AG04450 (cell line): ENCODE results near the gene FRMPD4. TPM values are rescaled to one million over a fixed set of nuclear protein-coding genes. Genes with fewer than 3 reads are reported as not detected.
"Not testable (repeated sequence)": the region's sequence is repeated elsewhere in the genome, so short reads cannot be mapped to it uniquely, and the experiment has no call there.

ENCODE experiments used
- CTCF ChIA-PET: fragments of 300-600, 350-600 bp; formaldehyde crosslinking; extraction: SDS; loops from one replicate; lab custom pipeline; 2022; ENCODE audit warnings: antibody characterized with exemption, inconsistent platforms; lab: Charles Lee
- POLR2A ChIA-PET: fragments of 350-600 bp; formaldehyde crosslinking; extraction: SDS; loops from one replicate; lab custom pipeline; 2021; ENCODE audit warnings: antibody characterized with exemption, inconsistent platforms; lab: Yijun Ruan, JAX
- DNase-seq: peaks from one replicate; pipeline ENCODE4 v3.0.0-alpha.2; 2011; ENCODE audit warnings: low read depth, low spot score
- H3K27ac ChIP-seq: one replicate; pipeline ENCODE4 v1.5.1; 2012; ENCODE audit warnings: low read depth, low read length, control low read depth
- H3K27me3 ChIP-seq: one replicate; pipeline ENCODE4 v1.6.0; 2012; ENCODE audit warnings: low read length; ENCODE audit not compliant: control insufficient read depth, insufficient read depth
- H3K4me3 ChIP-seq: 2 replicates; pipeline ENCODE4 v1.5.1; 2011; ENCODE audit warnings: mild to moderate bottlenecking, low read depth, low read length, control low read depth
- H3K9me3 ChIP-seq: 2 replicates; pipeline ENCODE4 v1.5.1; 2012; ENCODE audit warnings: low read length; ENCODE audit not compliant: control insufficient read depth, insufficient read depth
- CTCF ChIP-seq: IDR thresholded peaks from 2 replicates; pipeline ENCODE4 v1.5.1; 2011; ENCODE audit warnings: low read depth, low read length, control low read depth, inconsistent platforms
- polyA plus RNA-seq: library from polyadenylated mRNA; depleted of rRNA; stranded (reverse); fragments of >200 nt; gene quantifications from 2 replicates; pipeline ENCODE4 v1.2.3, GENCODE V29; 2011

Gene FRMPD4
- polyA plus RNA-seq, 1 experiment: 2.7 TPM

- H3K27ac ChIP-seq: no peak overlapping the region
- DNase-seq: no peak
- H3K4me3 ChIP-seq: no peak overlapping the region
- H3K27me3 ChIP-seq: no peaks in the 10 kb centered on the region
- ChIA-PET CTCF (no interaction called here), POLR2A (no interaction called here)
- no peaks in the 10 kb centered on the region for H3K9me3 ChIP-seq
- TF ChIP-seq CTCF: no peak
Measured at GRCh38 chrX:12162420-12162819, 24.1 kb downstream of the FRMPD4 start.

- POLR2A ChIA-PET, H3K27me3 ChIP-seq, DNase-seq, H3K27ac ChIP-seq, H3K4me3 ChIP-seq, CTCF ChIA-PET, H3K9me3 ChIP-seq: not testable (repeated sequence)
Measured at GRCh38 chrX:12164180-12164579, 25.9 kb downstream of the FRMPD4 start.

GRCh38 chrX:12170755-12171154 is 32.5 kb downstream of the FRMPD4 start:
- H3K27ac ChIP-seq: no peak overlapping the region
- TF ChIP-seq CTCF: no peak
- no peaks in the 10 kb centered on the region for H3K9me3 ChIP-seq
- CTCF ChIA-PET: no interaction called here
- no peak for DNase-seq
- no peaks in the 10 kb centered on the region for H3K27me3 ChIP-seq
- POLR2A ChIA-PET: no interaction called here
- H3K4me3 ChIP-seq: no peak overlapping the region

- Histone ChIP-seq H3K27ac (no peak overlapping the region), H3K27me3 (no peaks in the 10 kb centered on the region), H3K9me3 (no peaks in the 10 kb centered on the region), H3K4me3 (no peak overlapping the region)
- ChIA-PET CTCF (no interaction called here), POLR2A (no interaction called here)
- TF ChIP-seq CTCF: no peak
- no peak for DNase-seq
Measured at GRCh38 chrX:12174358-12174757, 36.1 kb downstream of the FRMPD4 start.

- Histone ChIP-seq H3K4me3 (no peak overlapping the region), H3K9me3 (no peaks in the 10 kb centered on the region), H3K27ac (no peak overlapping the region), H3K27me3 (no peaks in the 10 kb centered on the region)
- DNase-seq: no peak
- ChIA-PET CTCF (no interaction called here), POLR2A (no interaction called here)
- TF ChIP-seq CTCF: no peak
Measured at GRCh38 chrX:12197030-12197429, 58.8 kb downstream of the FRMPD4 start.

- CTCF ChIA-PET: no interaction called here
- Histone ChIP-seq H3K4me3 (no peak overlapping the region), H3K9me3 (no peaks in the 10 kb centered on the region), H3K27me3 (no peaks in the 10 kb centered on the region), H3K27ac (no peak overlapping the region)
- POLR2A ChIA-PET: no interaction called here
- no peak for DNase-seq
- no peak for TF ChIP-seq CTCF
Measured at GRCh38 chrX:12206413-12206812, 68.1 kb downstream of the FRMPD4 start.
